NCI-H146 treated with DMSO at 0.1 percent for 48 hours (cell line): ENCODE data around the gene CPZ.
"Not testable (repeated sequence)": the region's sequence is repeated elsewhere in the genome, so short reads cannot be mapped to it uniquely, and the experiment has no call there.

Source experiments
- DNase-seq: peaks from one replicate; lab custom pipeline; 2025; ENCODE audit not compliant: unreplicated experiment; lab: John Stamatoyannopoulos, UW

Gene CPZ

GRCh38 chr4:8556341-8557150 is 36.0 kb upstream of the CPZ start:
- DNase-seq: no peak

GRCh38 chr4:8557151-8558076 is 35.2 kb upstream of the CPZ start:
- no peak for DNase-seq

- DNase-seq: no peak
These were observed 34.2 kb upstream of the CPZ start for GRCh38 chr4:8558080-8558960.

- no peak for DNase-seq
These were observed 33.6 kb upstream of the CPZ start for GRCh38 chr4:8559011-8559410.

- no peak for DNase-seq
These were observed 32.9 kb upstream of the CPZ start for GRCh38 chr4:8559524-8560264.

- no peak for DNase-seq
These were observed 32.1 kb upstream of the CPZ start for GRCh38 chr4:8560265-8561047.

- DNase-seq: no peak
These were observed 28.0 kb upstream of the CPZ start for GRCh38 chr4:8564595-8564994.

- no peak for DNase-seq
These were observed 24.4 kb upstream of the CPZ start for GRCh38 chr4:8568068-8568668.

GRCh38 chr4:8570201-8570600 is 22.4 kb upstream of the CPZ start:
- DNase-seq: no peak

- DNase-seq: no peak
These were observed 20.6 kb upstream of the CPZ start for GRCh38 chr4:8571702-8572685.

- no peak for DNase-seq
These were observed 19.3 kb upstream of the CPZ start for GRCh38 chr4:8573266-8573665.

- no peak for DNase-seq
These were observed 17.7 kb upstream of the CPZ start for GRCh38 chr4:8574796-8575370.

- no peak for DNase-seq
These were observed 17.1 kb upstream of the CPZ start for GRCh38 chr4:8575457-8575856.

- not testable (repeated sequence) for DNase-seq
These were observed 16.0 kb upstream of the CPZ start for GRCh38 chr4:8576591-8576990.

GRCh38 chr4:8577046-8577445 is 15.5 kb upstream of the CPZ start:
- no peak for DNase-seq

- no peak for DNase-seq
These were observed 14.6 kb upstream of the CPZ start for GRCh38 chr4:8577972-8578371.

- DNase-seq: no peak
These were observed 13.8 kb upstream of the CPZ start for GRCh38 chr4:8578717-8579116.
